SIG-M5 (cell line): Measurements from ENCODE around the gene FBXO38.
"Not testable (repeated sequence)": the region's sequence is repeated elsewhere in the genome, so short reads cannot be mapped to it uniquely, and the experiment has no call there.

ENCODE experiments used
- DNase-seq: peaks from one replicate; lab custom pipeline; 2025; lab: John Stamatoyannopoulos, UW

FBXO38 gene

DNA sequence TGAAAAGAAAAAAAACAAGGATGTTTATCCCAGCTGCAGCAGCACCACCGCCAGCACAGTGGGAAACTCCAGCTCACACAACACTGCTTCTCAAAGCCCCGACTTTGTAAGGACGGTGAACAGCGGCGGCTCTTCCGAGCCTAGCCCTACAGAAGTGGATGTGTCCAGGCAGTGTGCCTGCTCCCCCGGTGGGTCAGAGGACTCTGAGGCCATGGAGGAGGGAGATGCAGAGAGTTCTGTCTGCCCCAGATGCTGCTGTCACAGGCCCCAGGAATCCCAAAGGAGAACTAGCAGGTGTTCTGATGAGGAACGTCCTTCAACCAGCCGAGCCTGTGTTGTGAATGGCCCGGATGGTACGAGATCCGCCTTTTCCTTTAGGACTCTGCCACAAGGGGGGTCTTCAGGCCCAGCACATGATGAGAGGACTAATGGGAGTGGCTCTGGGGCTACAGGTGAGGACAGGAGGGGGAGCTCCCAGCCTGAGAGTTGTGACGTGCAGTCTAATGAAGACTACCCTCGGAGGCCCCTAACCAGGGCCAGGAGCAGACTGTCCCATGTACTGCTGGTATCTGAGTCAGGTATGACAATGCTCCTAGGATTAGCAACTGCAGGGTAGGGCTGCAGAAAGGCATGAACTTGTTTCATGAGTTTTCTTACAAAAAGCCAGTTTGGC is 43.7 kb downstream of the FBXO38 start:
- DNase-seq = no peak

DNA sequence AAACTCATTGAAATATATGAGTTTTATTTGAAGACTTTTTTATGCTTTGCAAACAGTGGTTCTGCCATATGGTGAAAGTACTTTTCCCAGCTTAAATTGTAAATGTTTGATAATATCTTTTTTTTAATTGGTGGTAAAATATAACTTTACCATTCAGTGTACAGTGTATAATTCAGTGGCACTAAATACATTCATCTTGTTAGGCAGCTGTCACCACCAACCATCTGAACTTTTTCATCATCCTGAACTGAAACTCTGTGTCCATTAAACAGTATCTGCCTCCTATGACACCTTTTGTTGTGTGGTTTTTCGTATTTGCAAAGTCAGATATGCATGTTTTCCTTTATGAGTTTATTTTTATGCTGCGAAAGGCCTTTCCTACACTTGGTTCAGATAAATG is 45.1 kb downstream of the FBXO38 start:
- DNase-seq = no peak

DNA sequence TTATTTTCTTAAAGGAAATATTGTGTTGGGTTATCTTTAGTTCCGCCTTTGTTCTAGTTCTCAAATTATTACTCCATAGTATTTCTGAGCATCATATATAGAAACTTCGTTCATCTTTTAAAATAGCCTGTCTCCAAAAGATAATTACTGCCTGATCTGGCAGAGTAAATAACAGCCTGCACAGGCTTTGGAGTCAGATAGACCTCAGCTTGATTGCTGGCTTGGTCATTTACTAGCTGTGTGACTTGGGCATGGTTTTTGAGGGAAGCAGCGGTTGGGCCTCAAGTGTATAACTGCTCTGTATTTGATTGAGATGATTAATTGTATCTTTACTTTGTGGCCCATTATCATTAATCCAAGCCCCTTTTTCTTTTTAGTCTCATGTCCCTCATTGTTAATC is 50.1 kb downstream of the FBXO38 start:
- DNase-seq = no peak

DNA sequence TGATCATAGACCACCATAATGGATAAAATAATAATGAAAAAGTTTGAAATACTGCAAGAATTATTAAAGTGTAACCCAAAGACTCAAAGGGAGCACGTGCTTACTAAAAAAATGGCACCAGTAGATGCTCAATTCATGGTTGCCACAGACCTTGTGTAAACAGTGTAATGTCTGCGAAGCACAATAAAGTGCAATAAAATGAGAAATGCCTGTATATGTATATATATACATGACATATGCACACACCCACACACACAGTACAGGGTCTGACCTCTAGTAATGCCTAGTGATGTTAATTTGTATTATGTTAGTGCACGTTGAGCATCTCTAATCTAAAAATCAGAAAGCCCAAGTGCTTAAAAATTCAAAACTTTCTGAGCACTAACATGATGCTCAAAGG is 52.3 kb downstream of the FBXO38 start:
- DNase-seq = no peak

DNA sequence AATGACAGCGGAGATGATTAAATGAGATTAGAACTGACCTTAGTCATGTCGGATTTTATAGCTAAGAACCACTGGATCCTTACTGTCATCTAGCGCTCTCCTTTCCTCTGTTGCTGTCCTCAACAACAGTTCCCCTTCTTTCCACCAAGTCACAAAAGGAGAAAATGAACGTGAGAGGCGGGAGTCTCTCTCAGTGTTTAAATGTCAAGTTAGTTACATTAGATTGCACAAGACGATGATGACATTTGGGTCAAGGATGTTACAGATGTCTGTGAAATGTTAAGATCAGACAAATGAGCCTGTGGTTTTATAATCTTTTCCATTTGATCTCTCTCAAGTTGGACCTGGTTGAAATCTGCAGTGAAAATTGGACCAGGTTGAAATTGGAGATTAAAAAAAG is 53.5 kb downstream of the FBXO38 start:
- no peak for DNase-seq

DNA sequence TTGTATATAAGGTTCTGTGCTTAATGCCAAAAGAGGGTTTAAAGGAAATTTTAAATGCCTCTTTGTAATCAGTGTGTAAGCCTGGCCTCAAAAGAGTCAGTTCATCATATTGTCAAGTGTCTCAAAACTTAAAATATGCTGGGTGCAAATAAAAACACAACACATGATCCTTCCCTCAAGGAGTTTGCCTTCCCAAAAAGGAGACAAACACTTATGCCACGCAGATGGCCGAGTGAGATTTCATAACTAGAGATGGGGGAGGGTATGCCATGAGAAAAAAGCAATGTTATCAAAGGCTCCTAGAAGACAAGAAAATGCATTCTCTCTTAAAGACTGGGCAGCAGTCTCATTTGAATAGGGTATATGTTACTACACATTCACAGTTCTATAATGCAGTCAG is 55.2 kb downstream of the FBXO38 start:
- DNase-seq = no peak

DNA sequence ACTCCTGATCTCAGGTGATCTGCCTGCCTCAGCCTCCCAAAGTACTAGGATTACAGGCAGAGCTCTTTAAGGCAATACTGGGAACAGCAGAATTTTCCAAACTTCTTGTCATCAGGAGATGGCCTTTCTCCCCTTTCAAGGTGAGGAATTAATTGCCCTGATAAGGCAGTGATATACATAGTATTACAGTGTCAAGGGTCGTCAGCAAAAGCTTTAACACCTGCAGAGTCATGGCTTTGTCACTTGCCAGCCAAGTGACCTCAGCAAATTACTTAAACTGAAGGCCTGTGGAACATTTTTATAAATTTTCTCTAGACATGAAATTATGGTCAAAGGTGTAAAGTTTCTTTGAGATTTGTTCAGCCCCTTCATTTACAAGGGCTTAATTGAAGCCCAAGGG is 59.5 kb downstream of the FBXO38 start:
- DNase-seq = no peak

DNA sequence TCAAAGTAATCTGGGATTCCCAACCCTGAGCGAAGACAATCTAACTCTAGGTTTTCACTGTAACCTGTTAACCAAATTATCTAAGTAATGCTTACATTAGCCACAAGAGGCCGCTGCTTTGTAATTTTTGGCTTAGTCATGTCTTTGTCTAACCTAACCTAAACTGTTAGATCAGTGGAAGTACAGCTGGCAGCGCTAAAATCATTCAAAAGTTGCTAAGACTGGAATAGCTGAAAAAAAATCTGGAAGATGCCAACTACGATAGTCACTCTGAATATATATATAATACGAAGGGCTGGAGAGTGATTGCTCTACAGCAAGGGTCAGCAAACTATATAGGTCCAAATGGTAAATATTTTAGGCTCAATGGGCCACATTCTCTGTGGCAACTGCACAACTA is 60.2 kb downstream of the FBXO38 start:
- DNase-seq = no peak

DNA sequence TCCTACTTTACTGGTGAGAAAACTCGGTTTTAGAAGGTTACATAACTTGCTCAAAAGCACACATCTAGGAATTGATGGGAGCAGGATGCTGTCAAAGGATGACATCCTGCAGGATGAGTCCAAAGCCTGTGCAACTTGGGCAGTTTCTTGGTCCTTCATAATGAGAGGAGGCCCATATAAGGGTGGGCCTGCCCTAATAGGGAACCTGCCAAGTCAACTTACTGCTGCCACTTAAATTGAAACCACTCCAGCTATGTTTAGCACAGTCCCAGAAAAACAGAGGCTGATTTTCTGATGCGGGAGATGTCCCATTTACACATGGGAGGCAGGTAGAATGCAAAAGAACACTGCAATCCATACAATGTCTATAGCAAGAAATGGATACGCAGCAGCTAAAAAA is 61.8 kb downstream of the FBXO38 start:
- DNase-seq = no peak

DNA sequence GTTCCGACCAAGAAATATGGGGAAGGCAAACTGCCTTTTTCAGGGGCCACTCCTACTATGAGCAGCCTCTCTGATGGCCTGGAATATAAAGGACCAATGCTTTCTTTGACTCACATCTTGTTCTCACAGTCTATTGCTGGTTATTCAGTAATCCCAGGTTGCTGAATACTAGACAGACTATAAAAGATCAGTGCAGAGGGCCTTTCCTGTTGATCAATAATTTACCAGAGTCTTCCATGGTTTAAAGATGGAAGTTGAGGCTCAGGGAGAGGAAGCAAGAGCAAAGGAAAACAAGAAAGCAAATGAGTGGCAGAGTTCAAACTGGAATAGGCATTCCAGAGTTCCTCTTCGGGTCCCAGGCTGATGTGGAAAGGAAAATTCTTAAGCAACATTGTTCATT is 62.9 kb downstream of the FBXO38 start:
- DNase-seq = no peak

DNA sequence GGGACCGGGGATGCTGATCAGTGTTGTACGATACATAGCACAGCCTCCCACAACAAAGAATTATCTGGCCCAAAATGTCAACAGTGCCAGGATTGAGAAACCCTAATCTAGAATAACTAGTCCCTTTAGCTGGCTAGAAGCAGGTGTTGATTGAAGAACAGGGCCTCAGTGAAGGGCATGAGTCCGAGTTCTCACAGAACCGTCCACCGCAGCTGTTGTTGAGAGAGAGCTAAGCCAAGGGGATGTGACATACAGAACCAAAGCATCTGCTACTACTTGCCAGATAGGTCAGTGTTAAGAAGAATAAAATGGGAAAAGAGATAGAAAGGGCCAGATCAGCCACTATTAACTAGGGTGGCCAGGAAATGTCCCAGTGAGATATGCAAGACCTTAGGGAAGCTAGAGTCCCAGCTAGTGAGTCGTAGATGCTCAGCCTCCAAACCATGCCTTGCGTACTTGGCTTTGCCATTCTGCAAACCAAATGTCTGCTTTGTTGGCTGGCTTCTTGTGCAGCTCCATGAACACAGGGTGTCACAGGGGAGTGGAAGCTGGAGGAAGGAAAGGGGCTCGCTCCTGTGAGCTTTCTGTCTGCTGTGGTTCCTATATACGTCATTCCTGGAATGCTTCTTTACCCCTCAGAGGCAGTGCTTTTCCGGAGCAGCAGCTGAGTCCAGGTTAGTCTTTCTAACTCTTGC is 68.9 kb downstream of the FBXO38 start:
- no peak for DNase-seq

DNA sequence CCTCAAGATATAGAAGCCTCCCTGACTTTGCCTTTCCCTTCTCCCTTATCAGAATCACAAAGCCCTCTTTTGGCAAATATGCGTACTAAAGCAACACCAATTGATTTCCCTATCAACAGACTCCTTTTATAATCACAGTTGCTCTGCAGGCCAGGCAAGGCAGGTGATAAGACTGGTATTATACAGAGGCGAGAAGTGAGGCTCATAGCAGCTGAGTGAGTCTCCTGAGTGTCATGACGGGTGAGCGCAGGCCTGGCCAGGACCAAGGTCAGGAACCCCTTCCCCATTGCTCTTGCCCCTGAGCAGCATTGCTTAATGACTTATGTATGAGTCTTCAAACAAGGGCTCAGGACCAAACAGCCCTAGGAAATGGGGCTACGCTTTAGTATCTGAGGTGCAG is 70.8 kb downstream of the FBXO38 start:
- DNase-seq = no peak

DNA sequence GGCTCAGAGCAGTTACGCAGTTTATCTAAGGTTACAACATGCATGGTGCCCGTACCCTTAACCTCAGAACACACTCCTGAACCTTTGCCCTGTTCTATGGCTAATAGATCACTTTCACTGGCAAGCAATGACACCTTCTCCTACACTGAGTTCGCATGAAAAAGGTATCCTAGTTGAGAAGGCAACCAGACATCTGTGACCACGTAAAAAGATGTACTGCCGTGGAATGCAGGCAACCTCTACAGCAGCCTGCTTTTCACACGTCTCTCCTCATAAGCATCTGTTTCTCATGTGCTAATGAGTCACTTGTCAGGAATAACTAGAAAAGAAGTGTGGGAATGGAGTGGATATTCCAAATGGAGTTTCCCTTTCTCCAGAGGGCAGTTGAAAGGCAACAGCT is 71.4 kb downstream of the FBXO38 start:
- DNase-seq = no peak

DNA sequence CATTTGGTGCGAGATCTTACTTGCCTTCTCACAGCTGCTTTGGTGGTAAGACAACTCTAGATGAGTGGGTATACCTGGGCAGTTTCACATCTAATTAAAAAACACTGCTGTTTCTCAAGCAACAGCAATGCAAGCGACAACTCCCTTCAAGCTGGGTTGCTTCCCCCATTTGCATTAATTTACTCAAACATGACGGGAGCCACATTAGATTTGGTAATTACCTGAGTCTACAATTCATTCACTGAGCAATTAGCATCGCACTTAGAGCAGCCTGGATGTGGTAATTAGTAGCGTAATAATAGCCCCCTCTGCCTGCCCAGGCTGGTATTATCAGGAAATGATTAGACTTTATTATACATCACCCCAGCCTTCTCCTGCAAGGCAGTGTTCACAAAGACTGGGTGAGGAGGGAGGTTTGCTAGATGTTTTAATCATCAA is 73.4 kb downstream of the FBXO38 start:
- DNase-seq = no peak

DNA sequence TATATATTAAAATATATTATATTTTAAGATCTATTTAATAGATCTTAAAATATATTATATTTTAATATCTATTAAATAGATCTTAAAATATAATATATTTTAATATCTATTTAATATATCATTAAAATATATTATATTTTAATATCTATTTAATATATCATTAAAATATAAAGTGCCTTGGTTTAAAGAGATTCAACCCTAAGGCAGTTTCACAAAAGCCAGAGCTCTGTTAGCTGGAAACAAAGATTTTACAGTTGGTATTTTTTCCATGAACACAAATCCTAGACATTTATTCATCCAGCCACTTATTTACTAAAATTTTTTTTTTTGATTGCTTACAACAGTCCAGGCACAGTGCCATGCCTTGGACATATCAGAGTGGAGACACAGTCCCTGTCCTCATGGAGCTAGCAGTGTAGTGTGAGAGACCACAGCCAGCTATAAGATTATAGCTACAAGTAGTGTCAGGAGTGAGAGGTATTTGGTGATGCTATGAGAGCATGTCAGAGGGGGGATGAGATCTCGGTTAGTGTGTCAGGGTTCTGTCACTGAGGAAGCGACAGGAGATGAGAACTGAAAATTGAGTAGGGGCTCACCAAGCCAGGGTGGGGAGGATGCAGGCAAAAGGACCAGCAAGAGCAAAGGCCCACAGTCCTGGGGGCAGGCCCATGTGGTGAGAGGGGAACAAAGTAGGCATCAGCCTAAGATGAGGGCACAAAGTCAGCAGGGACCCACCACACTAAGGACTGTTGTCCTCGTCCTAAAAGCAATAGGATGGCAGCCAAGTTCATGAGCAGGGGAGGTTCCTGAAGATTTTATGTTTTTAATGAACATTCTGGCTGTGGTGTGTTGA is 74.5 kb downstream of the FBXO38 start:
- DNase-seq = no peak

DNA sequence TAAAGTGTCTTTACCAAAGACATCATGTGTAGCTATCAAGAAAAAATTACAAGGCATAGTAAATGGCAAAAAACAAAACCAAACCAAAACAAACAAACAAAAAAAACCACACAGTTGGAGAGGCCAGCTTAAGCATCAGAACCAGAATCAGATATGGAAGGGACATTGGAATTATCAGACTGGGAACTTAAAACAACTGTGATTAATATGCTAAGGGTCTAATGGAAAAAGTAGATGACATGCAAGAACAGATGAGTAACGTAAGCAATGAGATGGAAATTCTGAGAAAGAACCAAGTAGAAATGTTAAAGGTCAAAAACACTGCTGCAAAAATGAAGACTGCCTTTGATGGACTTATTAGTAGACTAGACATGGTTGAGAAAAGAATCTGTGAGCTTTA is 75.9 kb downstream of the FBXO38 start:
- no peak for DNase-seq

DNA sequence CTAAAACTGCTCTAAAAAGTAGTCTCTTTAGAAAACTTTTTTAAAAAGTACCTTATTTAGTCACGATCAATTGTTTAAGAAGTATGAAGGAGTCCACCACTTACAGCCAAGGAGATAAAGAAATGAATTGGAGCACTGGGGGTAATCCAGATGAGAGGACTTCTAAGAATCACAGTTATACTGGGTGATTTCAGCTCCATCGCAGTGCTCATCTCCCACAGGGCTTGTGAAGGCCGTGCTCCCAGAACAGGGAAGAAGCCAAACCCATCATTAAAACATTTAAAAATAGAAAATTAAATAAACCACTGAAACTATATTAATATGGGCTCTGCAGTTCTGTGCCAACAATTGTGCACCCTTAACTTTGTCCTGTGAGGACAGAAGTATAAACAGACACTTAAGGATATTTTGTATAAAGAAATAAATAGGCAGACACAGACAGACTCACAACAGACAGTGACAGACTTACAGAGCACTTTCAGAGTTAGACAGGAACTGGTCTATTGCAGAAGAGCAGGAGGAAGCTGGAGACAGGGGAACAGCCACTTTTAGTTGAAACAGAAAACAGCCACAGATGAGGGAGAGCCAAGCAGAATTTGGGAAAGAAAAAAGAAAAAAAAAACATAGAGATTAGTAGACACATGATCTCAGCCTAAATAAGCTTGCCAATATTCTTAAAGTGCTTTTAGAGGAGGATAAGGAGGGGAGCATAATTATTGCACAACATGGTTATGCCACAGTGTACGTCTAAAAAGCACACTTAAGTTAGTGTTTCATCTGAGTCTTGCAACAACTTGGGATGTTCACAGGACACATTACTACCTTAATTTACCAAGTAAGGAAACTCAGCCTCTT is 81.8 kb downstream of the FBXO38 start:
- peak; percentile 17 for DNase-seq

DNA sequence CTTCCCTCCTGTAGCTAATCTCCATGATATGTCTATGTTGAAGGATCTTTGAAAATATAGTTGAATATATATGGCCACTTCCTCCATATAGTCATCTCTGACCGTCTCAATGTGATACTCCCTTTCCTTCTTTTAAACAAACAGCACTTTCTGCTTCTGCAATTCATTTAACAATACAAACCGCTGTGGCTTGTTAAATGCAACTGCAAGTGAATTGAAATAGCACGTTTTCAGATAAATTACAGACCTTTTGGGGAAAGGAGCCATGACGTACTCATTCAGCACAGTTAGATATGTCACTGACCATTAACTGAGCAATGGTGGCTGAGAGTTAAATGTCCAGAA is 82.5 kb downstream of the FBXO38 start:
- DNase-seq = peak; percentile 29

DNA sequence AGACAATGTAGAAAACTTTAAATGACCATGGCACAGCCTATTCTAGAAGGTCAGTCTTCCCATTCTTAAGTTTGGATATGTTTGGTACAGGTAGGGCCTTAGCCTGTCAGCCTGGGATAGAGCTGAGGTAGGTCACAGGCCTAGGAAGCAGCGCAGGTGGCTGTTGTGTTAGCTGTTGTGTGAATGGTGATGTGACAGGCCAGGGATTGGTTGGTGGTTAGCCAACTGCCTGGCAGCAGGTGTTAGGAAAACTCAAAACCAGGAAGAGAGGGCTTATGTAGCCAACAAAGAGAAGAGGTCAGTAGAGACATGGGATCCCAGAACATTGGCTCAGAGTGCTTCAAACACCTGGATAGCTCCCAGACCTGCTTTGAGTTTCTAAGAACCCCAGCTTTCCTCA is 84.2 kb downstream of the FBXO38 start:
- no peak for DNase-seq

DNA sequence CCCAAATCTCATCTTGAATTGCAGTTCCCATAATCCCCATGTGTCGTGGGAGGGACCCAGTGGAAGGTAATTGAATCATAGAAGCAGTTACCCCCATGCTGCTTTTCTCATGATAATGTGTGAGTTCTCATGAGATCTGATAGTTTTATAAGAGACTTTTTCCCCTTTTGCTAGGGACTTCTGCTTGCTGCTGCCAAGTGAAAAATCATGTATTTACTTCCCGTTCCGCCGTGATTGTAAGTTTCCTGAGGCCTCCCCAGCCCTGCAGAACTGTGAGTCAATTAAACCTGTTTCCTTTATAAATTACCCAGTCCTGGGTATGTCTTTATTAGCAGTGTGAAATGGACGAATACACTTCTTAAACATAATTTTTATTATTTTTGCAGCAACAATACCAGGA is 85.0 kb downstream of the FBXO38 start:
- not testable (repeated sequence) for DNase-seq

DNA sequence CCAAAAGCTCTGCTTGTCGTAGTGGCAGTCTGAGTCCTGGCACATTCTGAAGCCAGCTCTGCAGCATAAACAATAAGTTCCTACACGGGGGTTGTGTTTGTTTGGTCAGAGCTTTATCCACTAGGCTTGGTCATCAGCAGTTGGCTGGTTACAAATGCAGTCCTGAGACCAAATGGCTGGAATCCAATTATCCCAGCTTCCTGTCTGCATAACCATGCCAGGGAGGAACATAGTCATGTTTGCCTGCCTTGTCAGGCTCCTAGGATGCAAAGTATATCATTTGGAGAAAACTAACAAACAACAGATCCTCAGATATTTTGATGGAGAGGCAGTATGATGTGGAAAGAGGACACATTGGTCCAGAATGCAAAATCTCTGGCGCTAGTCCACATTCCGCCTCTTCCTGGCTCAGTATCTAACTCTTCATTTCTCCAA is 85.8 kb downstream of the FBXO38 start:
- DNase-seq = no peak

DNA sequence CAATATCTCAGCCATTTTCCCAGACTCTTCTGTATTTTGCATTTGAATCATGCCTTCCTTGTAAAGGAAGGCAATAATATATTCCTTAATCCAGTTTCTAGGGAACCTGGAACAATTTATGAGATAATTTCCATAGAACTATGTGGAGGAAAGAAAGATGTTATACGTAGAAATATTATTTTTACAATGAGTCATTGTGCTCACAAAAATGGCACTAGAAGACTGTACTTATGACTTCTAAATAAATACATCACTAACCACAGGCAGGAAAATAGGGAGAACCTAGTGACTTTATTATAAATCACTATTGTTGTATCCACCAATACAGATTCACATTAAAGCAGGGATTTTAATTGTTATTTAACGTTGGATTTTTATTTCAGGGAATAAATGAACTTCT is 87.6 kb downstream of the FBXO38 start:
- DNase-seq = no peak
